Skeletal muscle tissue (tissue), 4 donors: ENCODE results near the gene VPS50. TPM values are rescaled to one million over a fixed set of nuclear protein-coding genes. Genes with fewer than 3 reads are reported as not detected.

Experiments
- H3K27ac ChIP-seq: one replicate; pipeline ENCODE4 v1.7.0; 2013; ENCODE audit warnings: mild to moderate bottlenecking, low read depth, low read length, inconsistent platforms
- H3K27me3 ChIP-seq, 3 donors: one replicate each; pipeline ENCODE4 v1.7.0; 2013; ENCODE audit warnings: low read length in 3 of 3; ENCODE audit not compliant: control insufficient read depth in 3 of 3, insufficient read depth in 3 of 3
- H3K36me3 ChIP-seq, 3 donors: one replicate each; pipeline ENCODE4 v1.7.0; 2013; ENCODE audit warnings: low read length in 3 of 3; ENCODE audit not compliant: control insufficient read depth in 3 of 3, insufficient read depth in 3 of 3
- H3K4me1 ChIP-seq, 3 donors: one replicate each; pipeline ENCODE4 v1.7.0; 2013; ENCODE audit warnings: low read length in 3 of 3, mild to moderate bottlenecking in 3 of 3; ENCODE audit not compliant: control insufficient read depth in 3 of 3, insufficient read depth in 3 of 3
- H3K4me3 ChIP-seq, 3 donors: one replicate each; pipeline ENCODE4 v1.7.0; 2013; ENCODE audit warnings: low read length in 3 of 3
- H3K9ac ChIP-seq, 3 donors: one replicate each; pipeline ENCODE4 v1.7.0; 2013; ENCODE audit warnings: low read length in 3 of 3, mild to moderate bottlenecking in 3 of 3, moderate library complexity in 2 of 3, low read depth in 1 of 3
- H3K9me3 ChIP-seq, 3 donors: one replicate each; pipeline ENCODE4 v1.7.0; 2013; ENCODE audit warnings: low read length in 3 of 3; ENCODE audit not compliant: control insufficient read depth in 3 of 3
- total RNA-seq: library from RNA; depleted of rRNA; stranded (reverse); fragments of >200 nt; gene quantifications from one replicate; pipeline ENCODE4 v1.2.3, GENCODE V29; 2014
- donor health status: Osteomylitis.

Gene VPS50
- total RNA-seq, 1 donor from 2014 or later: 47.0 TPM

GRCh38 chr7:93205046-93205445 is 27.1 kb upstream of the VPS50 start:
- Histone ChIP-seq H3K36me3 (no peaks in the 10 kb centered on the region), H3K27me3 (no peaks in the 10 kb centered on the region), H3K27ac (no peak overlapping the region), H3K4me3 (no peak overlapping the region), H3K4me1 (no peaks in the 10 kb centered on the region), H3K9me3 (no peaks in the 10 kb centered on the region), H3K9ac (no peak overlapping the region)

DNA sequence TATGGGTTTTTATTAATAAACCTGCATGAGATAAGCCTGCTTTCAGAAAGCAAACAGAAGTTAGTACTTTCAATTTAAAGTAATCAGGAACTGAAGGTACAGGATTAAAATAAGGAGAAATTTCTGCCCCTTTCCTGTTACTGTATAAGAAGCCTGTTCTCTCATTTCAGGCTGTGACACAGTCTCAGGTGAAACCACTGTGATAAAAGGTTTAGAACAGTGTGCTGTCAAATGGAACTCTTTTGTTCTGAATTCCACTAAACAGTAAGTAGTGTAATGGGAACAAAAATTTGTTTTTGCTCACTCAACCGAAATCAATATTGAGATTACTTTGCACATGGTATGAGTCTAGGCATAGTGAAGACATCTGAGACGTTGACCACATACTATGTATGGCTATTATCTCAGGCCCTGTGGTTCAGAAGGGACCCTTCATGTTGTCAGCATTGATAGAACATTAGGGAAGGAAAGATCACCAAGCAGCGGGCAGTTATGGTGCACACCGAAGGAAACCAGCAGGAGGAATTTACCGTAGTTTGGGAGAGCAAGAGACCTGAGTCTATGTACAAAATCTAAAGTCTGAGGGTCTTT is 20.8 kb upstream of the VPS50 start:
- H3K4me1 ChIP-seq: no peaks in the 10 kb centered on the region
- H3K9me3 ChIP-seq: no peaks in the 10 kb centered on the region
- peaks cover 0 to 3% (median 0%) of the 10 kb centered on the region in 3 donors for H3K27me3 ChIP-seq
- H3K4me3 ChIP-seq: no peak overlapping the region
- H3K36me3 ChIP-seq: no peaks in the 10 kb centered on the region
- no peak overlapping the region for H3K9ac ChIP-seq
- no peak overlapping the region for H3K27ac ChIP-seq

- H3K9ac ChIP-seq: no peak overlapping the region
- H3K4me3 ChIP-seq: no peak overlapping the region
- H3K4me1 ChIP-seq: no peaks in the 10 kb centered on the region
- peaks cover 0 to 3% (median 0%) of the 10 kb centered on the region in 3 donors for H3K27me3 ChIP-seq
- H3K36me3 ChIP-seq: no peaks in the 10 kb centered on the region
- H3K27ac ChIP-seq: no peak overlapping the region
- H3K9me3 ChIP-seq: no peaks in the 10 kb centered on the region
Measured at GRCh38 chr7:93212881-93213280, 19.3 kb upstream of the VPS50 start.

- Histone ChIP-seq H3K4me1 (no peaks in the 10 kb centered on the region), H3K9ac (no peak overlapping the region), H3K27ac (no peak overlapping the region), H3K4me3 (no peak overlapping the region), H3K9me3 (no peaks in the 10 kb centered on the region), H3K36me3 (no peaks in the 10 kb centered on the region), H3K27me3 (no peaks in the 10 kb centered on the region)
Measured at GRCh38 chr7:93218997-93219827, 13.0 kb upstream of the VPS50 start.

- H3K36me3 ChIP-seq: no peaks in the 10 kb centered on the region
- no peaks in the 10 kb centered on the region for H3K27me3 ChIP-seq
- H3K9me3 ChIP-seq: no peaks in the 10 kb centered on the region
- no peaks in the 10 kb centered on the region for H3K4me1 ChIP-seq
- no peak overlapping the region for H3K4me3 ChIP-seq
- H3K27ac ChIP-seq: no peak overlapping the region
- no peak overlapping the region for H3K9ac ChIP-seq
Measured at GRCh38 chr7:93219868-93220267, 12.3 kb upstream of the VPS50 start.

DNA sequence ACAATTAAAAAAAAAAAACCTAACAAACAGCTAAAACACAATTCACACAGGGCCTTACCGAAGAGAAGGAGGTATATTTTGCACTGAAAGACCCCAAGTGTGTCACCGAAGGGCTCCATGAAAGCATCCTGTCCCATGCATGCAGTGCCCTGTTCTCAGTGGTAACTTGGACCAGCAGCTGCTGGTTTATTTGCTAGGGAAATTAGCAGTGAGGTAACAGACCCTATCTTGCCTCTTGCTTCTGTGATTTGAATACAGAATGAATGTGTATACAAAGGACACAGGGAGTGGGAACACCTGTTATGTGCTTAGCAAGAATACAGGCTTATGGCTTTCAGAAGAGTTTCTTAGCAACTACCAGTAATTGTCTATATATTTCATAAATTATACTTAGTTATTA is 5.9 kb upstream of the VPS50 start, which contains the start of gene HEPACAM2:
Gene HEPACAM2 (minus strand): TSS at position 160 of the 400 bp plus-strand sequence.
- no peaks in the 10 kb centered on the region for H3K9me3 ChIP-seq
- peaks cover 0 to under 1% (median 0%) of the 10 kb centered on the region in 3 donors for H3K4me1 ChIP-seq
- no peak within 1 kb of the TSS for H3K27ac ChIP-seq
- no peak within 1 kb of the TSS for H3K4me3 ChIP-seq
- no peaks in the 10 kb centered on the region for H3K36me3 ChIP-seq
- no peak within 1 kb of the TSS for H3K9ac ChIP-seq
- H3K27me3 ChIP-seq: no peaks in the 10 kb centered on the region

DNA sequence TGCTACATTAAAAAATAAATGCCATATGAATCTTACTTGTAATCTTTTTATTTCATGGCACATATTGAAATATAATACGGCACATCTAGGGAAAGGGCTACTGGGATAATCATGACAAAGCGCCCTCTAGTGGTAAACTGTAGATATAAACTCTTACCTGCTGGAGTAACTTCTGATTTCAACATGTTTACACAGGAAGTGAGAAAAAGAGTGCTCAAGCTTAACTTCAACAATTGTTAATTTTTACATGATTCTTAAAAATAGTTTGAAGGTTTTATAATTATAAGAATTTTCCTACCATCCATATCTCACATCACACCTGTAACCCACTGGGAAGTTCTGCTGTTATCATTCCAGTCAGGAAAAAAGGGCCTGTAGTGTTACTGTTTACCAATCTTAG is 3.9 kb upstream of the VPS50 start:
- Histone ChIP-seq H3K36me3 (no peaks in the 10 kb centered on the region), H3K27ac (no peak overlapping the region), H3K4me1 (peaks cover 0 to 11% (median 8%) of the 10 kb centered on the region in 3 donors), H3K9ac (no peak overlapping the region), H3K9me3 (no peaks in the 10 kb centered on the region), H3K4me3 (no peak overlapping the region), H3K27me3 (no peaks in the 10 kb centered on the region)

DNA sequence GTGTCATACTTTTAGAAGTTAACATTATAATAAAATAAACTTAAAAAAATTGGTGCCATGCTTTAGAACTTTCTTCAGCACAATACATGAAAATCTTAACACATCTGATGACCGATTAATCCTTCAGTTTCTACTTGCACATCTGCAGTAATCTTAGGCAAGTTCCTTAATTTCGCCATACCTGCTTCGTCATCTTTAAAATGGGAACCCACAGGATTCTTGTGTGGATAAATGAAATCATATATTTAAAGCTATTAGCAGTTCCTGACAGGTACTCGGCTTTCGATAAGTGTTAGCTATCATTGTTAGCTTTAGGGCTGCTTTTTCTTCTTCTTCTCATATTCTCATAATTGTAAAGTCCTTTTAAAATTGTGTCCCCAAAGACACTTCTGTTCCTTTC is 907 bp upstream of the VPS50 start:
- H3K9ac ChIP-seq: peak overlapping the region; percentile 85 to 90 (median 86)
- H3K27ac ChIP-seq: no peak overlapping the region

DNA sequence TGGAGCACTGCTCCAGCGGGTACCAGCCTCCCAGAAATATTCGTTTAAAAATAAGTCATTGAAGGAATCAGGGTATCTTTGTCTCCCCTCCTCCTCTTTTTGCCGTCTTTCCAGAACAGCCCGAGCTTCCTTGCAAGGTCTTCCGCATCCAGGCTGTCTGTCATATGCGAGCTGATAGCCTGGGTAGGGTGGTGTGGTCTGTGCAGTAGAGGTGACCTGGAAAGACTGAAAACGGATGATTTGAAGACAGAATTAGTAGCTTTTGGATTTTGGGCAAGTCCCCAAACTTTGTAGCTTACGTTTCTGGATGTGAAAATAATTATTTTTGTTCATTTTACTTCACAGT is 480 bp downstream of the VPS50 start:
- Histone ChIP-seq H3K4me3 (peak overlapping the region; percentile 89 to 98 (median 95)), H3K27me3 (no peaks in the 10 kb centered on the region), H3K9me3 (no peaks in the 10 kb centered on the region), H3K4me1 (peaks cover 0 to 15% (median 13%) of the 10 kb centered on the region in 3 donors), H3K36me3 (no peaks in the 10 kb centered on the region), H3K27ac (peak overlapping the region; percentile 29), H3K9ac (peak overlapping the region; percentile 81 to 85 (median 84))

More for the DNA sequence above, 907 bp upstream of the VPS50 start:
- Histone ChIP-seq H3K36me3 (no peaks in the 10 kb centered on the region), H3K9me3 (no peaks in the 10 kb centered on the region), H3K27me3 (no peaks in the 10 kb centered on the region), H3K4me3 (peak overlapping the region; percentile 89 to 98 (median 95)), H3K4me1 (peaks cover 0 to 15% (median 13%) of the 10 kb centered on the region in 3 donors)

DNA sequence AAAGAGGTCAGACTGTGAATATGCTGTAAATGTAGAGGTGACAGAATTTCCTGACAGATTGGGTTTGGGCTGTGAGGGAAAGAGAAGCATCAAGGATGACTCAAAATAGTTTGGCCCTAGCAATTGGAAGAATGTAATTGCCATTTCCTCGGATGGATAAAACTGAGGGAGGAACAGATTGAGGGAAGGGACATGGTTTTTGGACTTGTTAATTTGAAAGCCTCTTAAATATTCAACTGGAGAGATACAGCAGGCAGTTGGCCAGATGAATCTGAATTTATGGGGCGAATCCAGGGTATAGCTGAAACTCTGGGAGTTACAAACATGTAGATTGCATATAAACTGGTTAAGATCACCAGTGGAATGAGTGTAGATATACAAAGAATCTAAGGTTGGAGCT is 3.4 kb downstream of the VPS50 start:
- Histone ChIP-seq H3K9me3 (no peaks in the 10 kb centered on the region), H3K27ac (no peak overlapping the region), H3K4me1 (peaks cover 0 to 15% (median 13%) of the 10 kb centered on the region in 3 donors), H3K27me3 (no peaks in the 10 kb centered on the region), H3K4me3 (no peak overlapping the region), H3K36me3 (no peaks in the 10 kb centered on the region), H3K9ac (no peak overlapping the region)
